MCF 10A (cell line): ENCODE data around the gene ATP6AP1. TPM values are rescaled to one million over a fixed set of nuclear protein-coding genes. Genes with fewer than 3 reads are reported as not detected.

ENCODE experiments used
- Bru-seq: library from RNA; stranded (reverse); fragments of 400-500 nt; gene quantifications from one replicate; lab custom pipeline; 2021; lab: Mats Ljungman, UMichigan
- BruChase-seq, 2 experiments: library from RNA; stranded (reverse); fragments of 400-500 nt; gene quantifications; one replicate each; lab custom pipeline; 2021; lab: Mats Ljungman, UMichigan
- BruUV-seq: library from RNA; stranded (reverse); fragments of 400-500 nt; replicated peaks from 2 replicates; lab custom pipeline; 2021; lab: Mats Ljungman, UMichigan
- CTCF ChIA-PET: fragments of 300-600 bp; sonication (Branson Sonifier 250); formaldehyde crosslinking; extraction: SDS; loops from one replicate; lab custom pipeline; 2021; ENCODE audit warnings: antibody characterized with exemption, inconsistent platforms; lab: Yijun Ruan, JAX
- POLR2A ChIA-PET: fragments of 300-600, 350-650 bp; sonication (Branson Sonifier 250); formaldehyde crosslinking; extraction: SDS; loops from one replicate; lab custom pipeline; 2020; ENCODE audit warnings: antibody characterized with exemption, inconsistent platforms; lab: Yijun Ruan, JAX
- DNase-seq: peaks from one replicate; pipeline ENCODE4 v3.0.0-alpha.2; 2018; ENCODE audit not compliant: unreplicated experiment
- H3K27ac Mint-ChIP-seq: one replicate; pipeline ENCODE4 v1.8.0; 2022; ENCODE audit warnings: mild to moderate bottlenecking, low read depth, mixed read lengths; ENCODE audit not compliant: unreplicated experiment
- H3K27me3 Mint-ChIP-seq: one replicate; pipeline ENCODE4 v1.8.0; 2022; ENCODE audit warnings: mixed read lengths; ENCODE audit not compliant: insufficient read depth, unreplicated experiment
- H3K36me3 Mint-ChIP-seq: one replicate; pipeline ENCODE4 v1.8.0; 2022; ENCODE audit warnings: mild to moderate bottlenecking, moderate library complexity, mixed read lengths; ENCODE audit not compliant: insufficient read depth, unreplicated experiment
- H3K4me1 Mint-ChIP-seq: one replicate; pipeline ENCODE4 v1.8.0; 2022; ENCODE audit warnings: mixed read lengths; ENCODE audit not compliant: insufficient read depth, unreplicated experiment
- H3K4me3 Mint-ChIP-seq: one replicate; pipeline ENCODE4 v1.8.0; 2022; ENCODE audit warnings: mild to moderate bottlenecking, moderate library complexity, mixed read lengths; ENCODE audit not compliant: unreplicated experiment
- H3K9me3 Mint-ChIP-seq: one replicate; pipeline ENCODE4 v1.8.0; 2022; ENCODE audit warnings: mixed read lengths; ENCODE audit not compliant: unreplicated experiment
- CTCF ChIP-seq: fragments of 200-600 bp; IDR thresholded peaks from one replicate; pipeline ENCODE4 v1.8.0; 2022; ENCODE audit warnings: antibody characterized with exemption, mild to moderate bottlenecking; ENCODE audit not compliant: unreplicated experiment
- intact Hi-C: fragments of 100-400 bp; cut with micrococcal nuclease; formaldehyde crosslinking; loops from 2 replicates; pipeline ENCODE4 v1.14.1; 2022
- long read RNA-seq: library from polyadenylated mRNA; stranded (forward); transcript quantifications from one replicate; pipeline ENCODE4 v2.0.0, GENCODE V29; 2022
- total RNA-seq: library from RNA; stranded (reverse); gene quantifications from 2 replicates; pipeline ENCODE4 v1.2.3, GENCODE V29; 2022

ATP6AP1 gene
- total RNA-seq: 48.7 and 57.0 TPM in 2 replicates
- percentile 58 among the genes with signal in this experiment for Bru-seq, nascent RNA
- percentile 85 among the genes with signal in this experiment for BruChase-seq, experiment 1, labeled RNA remaining after a 6-hour chase
- percentile 69 among the genes with signal in this experiment for BruChase-seq, experiment 2, labeled RNA remaining after a 2-hour chase
- long read RNA-seq, transcript ATP6AP1-201 (10 exons, 2,099 nt): major isoform, 33 of 39 reads
- long read RNA-seq, partial matches to known transcripts: 4 of 39 reads
- long read RNA-seq, other reads (novel, unspliced or antisense): 2 of 39 reads

GRCh38 chrX:154428176-154429171 is at the start of gene ATP6AP1:
Gene ATP6AP1 (plus strand): TSS chrX:154428677. CDS start chrX:154428693, 16 bp downstream.
- Mint-ChIP-seq H3K9me3 (no peaks in the 10 kb centered on the region), H3K27me3 (peaks cover 15% of the 10 kb centered on the region), H3K4me3 (peak within 1 kb of the TSS; percentile 74), H3K36me3 (peaks cover 5% of the 10 kb centered on the region), H3K27ac (peak within 1 kb of the TSS; percentile 75), H3K4me1 (no peaks in the 10 kb centered on the region)
- no peak for TF ChIP-seq CTCF
- ChIA-PET POLR2A (interaction anchor here (0.5 to 4.3 kb wide), 10 partner anchors 13 to 61 kb away, joined by 3 to 31 read pairs (median 4); partner anchors contain the start of genes DNASE1L1, FAM50A, RPL10 and SLC10A3), CTCF (interaction anchor here (0.7 to 1.5 kb wide), 3 partner anchors 14 to 55 kb away, joined by 3 to 9 read pairs (median 3); partner anchors contain the start of gene FLNA)
- BruUV-seq: TSS peak; percentile 68
- peak; percentile 89 for DNase-seq
- intact Hi-C loops: no loop called here

- BruUV-seq: no TSS peak
- Mint-ChIP-seq H3K9me3 (no peaks in the 10 kb centered on the region), H3K27me3 (no peaks in the 10 kb centered on the region), H3K27ac (peak within 1 kb of the TSS; percentile 95), H3K4me1 (peaks cover 12% of the 10 kb centered on the region), H3K4me3 (peak within 1 kb of the TSS; percentile 77), H3K36me3 (peaks cover 25% of the 10 kb centered on the region)
- no peak for TF ChIP-seq CTCF
- POLR2A ChIA-PET: interaction anchor here (0.6 to 2.4 kb wide), 10 partner anchors 9 to 676 kb away, joined by 3 to 23 read pairs (median 4); partner anchors contain the start of gene RPL10
- DNase-seq: peak; percentile 94
- CTCF ChIA-PET: no interaction called here
- intact Hi-C loops: loop anchor here (1.0 kb wide), 1 partner anchor 10 kb away; no protein-coding TSS in a partner anchor
These were observed 49.5 kb upstream of the ATP6AP1 start, which contains the start of gene EMD for GRCh38 chrX:154378799-154379568. Gene EMD (plus strand): TSS chrX:154379295. CDS start chrX:154379485, 190 bp downstream.

GRCh38 chrX:154379569-154379951 is 48.9 kb upstream of the ATP6AP1 start:
- Mint-ChIP-seq H3K9me3 (no peaks in the 10 kb centered on the region), H3K4me1 (peaks cover 12% of the 10 kb centered on the region), H3K4me3 (peak overlapping the region; percentile 77), H3K27ac (peak overlapping the region; percentile 95), H3K27me3 (no peaks in the 10 kb centered on the region), H3K36me3 (peaks cover 25% of the 10 kb centered on the region)
- intact Hi-C loops: no loop called here
- TF ChIP-seq CTCF: no peak
- ChIA-PET CTCF (interaction anchor here (1.2 kb wide), 1 partner anchor 17 kb away, joined by 5 read pairs; no protein-coding TSS in a partner anchor), POLR2A (interaction anchor here (0.6 to 2.4 kb wide), 9 partner anchors 9 to 410 kb away, joined by 3 to 23 read pairs (median 5); partner anchors contain the start of gene RPL10)
- DNase-seq: no peak
- no TSS peak for BruUV-seq
